ENCODE results near the gene RDM1. TPM values are rescaled to one million over a fixed set of nuclear protein-coding genes. Genes with fewer than 3 reads are reported as not detected.
"Not testable (repeated sequence)": the region's sequence is repeated elsewhere in the genome, so short reads cannot be mapped to it uniquely, and the experiment has no call there.

Gene RDM1
- total RNA-seq, 1 experiment from 2014 or later, result 4.7 TPM

- TF ChIP-seq ZNF532 (CRISPR knock-in tag; IDR thresholded peaks at IDR 0.05; ENCODE audit: borderline replicate concordance), result no peak
Measured at GRCh38 chr17:35900280-35900679, 30.3 kb downstream of the RDM1 start (continued).

- Mint-ChIP-seq H3K4me3 (no peak overlapping the region), H3K9me3 (no peaks in the 10 kb centered on the region), H3K4me1 (no peaks in the 10 kb centered on the region), H3K27me3 (ENCODE audit: low read depth) (no peaks in the 10 kb centered on the region; the same call in 1 of the 2 replicates), H3K36me3 (no peaks in the 10 kb centered on the region), H3K27ac (no peak overlapping the region)
- POLR2A ChIA-PET, result no interaction called here
- ATAC-seq (no peak), DNase-seq (ENCODE audit: low spot score) (no peak)
- no peak for TF ChIP-seq ATF6 (CRISPR knock-in tag; IDR thresholded peaks at IDR 0.05)
- CTCF ChIA-PET, result no interaction called here
Measured at GRCh38 chr17:35898283-35899070, 32.1 kb downstream of the RDM1 start.

GRCh38 chr17:35897772-35898171, 32.8 kb downstream of the RDM1 start:
- POLR2A ChIA-PET; H3K9me3 Mint-ChIP-seq; H3K4me3 Mint-ChIP-seq; DNase-seq (ENCODE audit: low spot score); H3K27me3 Mint-ChIP-seq (ENCODE audit: low read depth); CTCF ChIA-PET; H3K4me1 Mint-ChIP-seq; H3K36me3 Mint-ChIP-seq; H3K27ac Mint-ChIP-seq; ATAC-seq: not testable (repeated sequence)

GRCh38 chr17:35895636-35896587, 34.7 kb downstream of the RDM1 start:
- ATAC-seq (no peak), DNase-seq (ENCODE audit: low spot score) (no peak)
- Mint-ChIP-seq H3K9me3 (no peaks in the 10 kb centered on the region), H3K36me3 (no peaks in the 10 kb centered on the region), H3K4me1 (peaks cover 11% of the 10 kb centered on the region), H3K4me3 (no peak overlapping the region), H3K27me3 (ENCODE audit: low read depth) (no peaks in the 10 kb centered on the region), H3K27ac (no peak overlapping the region)
- CTCF ChIA-PET, result interaction anchor here (0.6 kb wide), 1 partner anchor 132 kb away, joined by 3 read pairs; no protein-coding TSS in a partner anchor
- POLR2A ChIA-PET, result no interaction called here
- TF ChIP-seq ESRRA (CRISPR knock-in tag; IDR thresholded peaks at IDR 0.05; ENCODE audit: borderline replicate concordance) (no peak), ZNF425 (CRISPR knock-in tag; conservative IDR thresholded peaks at IDR 0.05) (no peak), ZNF219 (CRISPR knock-in tag; IDR thresholded peaks at IDR 0.05; ENCODE audit: borderline replicate concordance) (no peak), E2F1 (CRISPR knock-in tag; IDR thresholded peaks at IDR 0.05) (no peak), ZMAT4 (CRISPR knock-in tag; IDR thresholded peaks at IDR 0.05) (no peak), MAX (CRISPR knock-in tag; IDR thresholded peaks at IDR 0.05) (no peak), HMGA2 (CRISPR knock-in tag; IDR thresholded peaks at IDR 0.05) (no peak), PREB (CRISPR knock-in tag; IDR thresholded peaks at IDR 0.05; ENCODE audit: borderline replicate concordance) (no peak), IRF1 (CRISPR knock-in tag; IDR thresholded peaks at IDR 0.05) (no peak)
